Calu3 (cell line): ENCODE results near the gene RBM47. TPM values are rescaled to one million over a fixed set of nuclear protein-coding genes. Genes with fewer than 3 reads are reported as not detected.

Source experiments
- BruUV-seq: library from RNA; stranded (reverse); fragments of 400-500 nt; replicated peaks from 2 replicates; lab custom pipeline; 2021; lab: Mats Ljungman, UMichigan
- CTCF ChIA-PET: fragments of 300-600 bp; sonication (Branson Sonifier 250); formaldehyde crosslinking; loops from one replicate; lab custom pipeline; 2022; ENCODE audit warnings: antibody characterized with exemption; lab: Charles Lee
- DNase-seq: peaks from one replicate; pipeline ENCODE4 v3.0.0; 2022
- H3K27ac Mint-ChIP-seq: one replicate; pipeline ENCODE4 v1.8.0; 2022; ENCODE audit warnings: mixed read lengths; ENCODE audit not compliant: unreplicated experiment
- H3K27me3 Mint-ChIP-seq: one replicate; pipeline ENCODE4 v1.8.0; 2022; ENCODE audit warnings: mixed read lengths; ENCODE audit not compliant: unreplicated experiment
- H3K36me3 Mint-ChIP-seq: one replicate; pipeline ENCODE4 v1.8.0; 2022; ENCODE audit warnings: mild to moderate bottlenecking, moderate library complexity, mixed read lengths; ENCODE audit not compliant: insufficient read depth, unreplicated experiment
- H3K4me1 Mint-ChIP-seq: one replicate; pipeline ENCODE4 v1.8.0; 2022; ENCODE audit warnings: mild to moderate bottlenecking, low read depth, mixed read lengths; ENCODE audit not compliant: unreplicated experiment
- H3K4me3 Mint-ChIP-seq: one replicate; pipeline ENCODE4 v1.8.0; 2022; ENCODE audit warnings: mild to moderate bottlenecking, low read depth, moderate library complexity, mixed read lengths; ENCODE audit not compliant: unreplicated experiment
- H3K9me3 Mint-ChIP-seq: one replicate; pipeline ENCODE4 v1.8.0; 2022; ENCODE audit warnings: low read depth, mixed read lengths; ENCODE audit not compliant: unreplicated experiment
- CTCF ChIP-seq: fragments of 200-600 bp; IDR thresholded peaks from one replicate; pipeline ENCODE4 v1.8.0; 2022; ENCODE audit warnings: antibody characterized with exemption; ENCODE audit not compliant: unreplicated experiment
- intact Hi-C: fragments of 100-400 bp; cut with micrococcal nuclease; formaldehyde crosslinking; loops from one replicate; pipeline ENCODE4 v1.10.0; 2022; ENCODE audit not compliant: unreplicated experiment
- total RNA-seq: library from RNA; stranded (reverse); gene quantifications from 2 replicates; pipeline ENCODE4 v1.2.3, GENCODE V29; 2022

The RBM47 gene
- total RNA-seq, 1 experiment from 2014 or later, result 86.6 TPM

GRCh38 chr4:40587351-40587750 lies 42.3 kb downstream of the RBM47 start:
- DNase-seq, result no peak
- intact Hi-C loops, result no loop called here
- no peak overlapping the region for H3K4me3 Mint-ChIP-seq
- TF ChIP-seq CTCF, result no peak
- CTCF ChIA-PET, result no interaction called here
- no TSS peak for BruUV-seq
- peaks cover 29% of the 10 kb centered on the region for H3K4me1 Mint-ChIP-seq
- H3K9me3 Mint-ChIP-seq, result no peaks in the 10 kb centered on the region
- H3K36me3 Mint-ChIP-seq, result peaks cover 18% of the 10 kb centered on the region
- H3K27ac Mint-ChIP-seq, result peak overlapping the region; percentile 41
- H3K27me3 Mint-ChIP-seq, result no peaks in the 10 kb centered on the region

- Mint-ChIP-seq H3K9me3 (no peaks in the 10 kb centered on the region), H3K36me3 (peaks cover 18% of the 10 kb centered on the region), H3K4me1 (peaks cover 36% of the 10 kb centered on the region), H3K4me3 (no peak overlapping the region), H3K27me3 (no peaks in the 10 kb centered on the region), H3K27ac (peak overlapping the region; percentile 41)
- CTCF ChIA-PET, result interaction anchor here (0.6 kb wide), 1 partner anchor 102 kb away, joined by 4 read pairs; no protein-coding TSS in a partner anchor
- no peak for DNase-seq
- intact Hi-C loops, result no loop called here
- no TSS peak for BruUV-seq
- no peak for TF ChIP-seq CTCF
Observed at GRCh38 chr4:40586729-40587128, 42.9 kb downstream of the RBM47 start.

- Mint-ChIP-seq H3K27ac (peak overlapping the region; percentile 31), H3K9me3 (no peaks in the 10 kb centered on the region), H3K36me3 (peaks cover 18% of the 10 kb centered on the region), H3K4me1 (peaks cover 40% of the 10 kb centered on the region), H3K4me3 (no peak overlapping the region), H3K27me3 (no peaks in the 10 kb centered on the region)
- no TSS peak for BruUV-seq
- TF ChIP-seq CTCF, result no peak
- no peak for DNase-seq
- CTCF ChIA-PET, result interaction anchor here (0.6 kb wide), 1 partner anchor 136 kb away, joined by 10 read pairs; no protein-coding TSS in a partner anchor
- intact Hi-C loops, result no loop called here
Observed at GRCh38 chr4:40586034-40586433, 43.6 kb downstream of the RBM47 start.

GRCh38 chr4:40585201-40585799 lies 44.4 kb downstream of the RBM47 start:
- CTCF ChIA-PET, result no interaction called here
- BruUV-seq, result no TSS peak
- H3K9me3 Mint-ChIP-seq, result no peaks in the 10 kb centered on the region
- H3K4me1 Mint-ChIP-seq, result peaks cover 47% of the 10 kb centered on the region
- intact Hi-C loops, result no loop called here
- DNase-seq, result no peak
- no peak for TF ChIP-seq CTCF
- peaks cover 23% of the 10 kb centered on the region for H3K36me3 Mint-ChIP-seq
- no peak overlapping the region for H3K4me3 Mint-ChIP-seq
- no peak overlapping the region for H3K27ac Mint-ChIP-seq
- no peaks in the 10 kb centered on the region for H3K27me3 Mint-ChIP-seq
